Endodermal cell (in vitro differentiated cells): ENCODE data around the gene STK38. TPM values are rescaled to one million over a fixed set of nuclear protein-coding genes. Genes with fewer than 3 reads are reported as not detected.

Experiments
- DNase-seq: peaks from one replicate; pipeline ENCODE4 v3.0.0-alpha.2; 2017
- H3K27ac ChIP-seq: 2 replicates; pipeline ENCODE4 v1.5.1; 2013; ENCODE audit warnings: mild to moderate bottlenecking, low read depth, low read length, moderate library complexity
- H3K27me3 ChIP-seq: 2 replicates; pipeline ENCODE4 v1.6.1; 2013; ENCODE audit warnings: mild to moderate bottlenecking, low read length, moderate library complexity; ENCODE audit not compliant: insufficient read depth, control insufficient read depth, poor library complexity, severe bottlenecking
- H3K36me3 ChIP-seq: 2 replicates; pipeline ENCODE4 v1.7.0; 2013; ENCODE audit warnings: mild to moderate bottlenecking, low read length, moderate library complexity; ENCODE audit not compliant: control insufficient read depth, insufficient read depth
- H3K4me1 ChIP-seq: one replicate; pipeline ENCODE4 v1.7.0; 2013; ENCODE audit warnings: low read length; ENCODE audit not compliant: control insufficient read depth, insufficient read depth
- H3K4me3 ChIP-seq: 2 replicates; pipeline ENCODE4 v1.5.1; 2013; ENCODE audit warnings: mild to moderate bottlenecking, low read length, moderate library complexity
- H3K9ac ChIP-seq: 2 replicates; pipeline ENCODE4 v1.6.1; 2013; ENCODE audit warnings: mild to moderate bottlenecking, low read length, moderate library complexity; ENCODE audit not compliant: poor library complexity, severe bottlenecking; ENCODE audit errors: extremely low read depth
- H3K9me3 ChIP-seq: 2 replicates; pipeline ENCODE4 v1.6.1; 2013; ENCODE audit warnings: mild to moderate bottlenecking, low read length, moderate library complexity; ENCODE audit not compliant: control insufficient read depth
- H3K27ac Mint-ChIP-seq: 2 replicates; pipeline ENCODE4 v1.8.0; 2020; ENCODE audit warnings: mixed read lengths
- H3K27me3 Mint-ChIP-seq: 2 replicates; pipeline ENCODE4 v1.8.0; 2021; ENCODE audit warnings: mild to moderate bottlenecking, mixed read lengths; ENCODE audit not compliant: insufficient read depth
- H3K36me3 Mint-ChIP-seq: 2 replicates; pipeline ENCODE4 v1.8.0; 2020; ENCODE audit warnings: low read depth, mixed read lengths
- H3K4me1 Mint-ChIP-seq: 2 replicates; pipeline ENCODE4 v1.8.0; 2020; ENCODE audit warnings: mixed read lengths
- H3K4me3 Mint-ChIP-seq: 2 replicates; pipeline ENCODE4 v1.8.0; 2020; ENCODE audit warnings: mild to moderate bottlenecking, moderate library complexity, mixed read lengths
- H3K9me3 Mint-ChIP-seq: 2 replicates; pipeline ENCODE4 v1.8.0; 2020; ENCODE audit warnings: mild to moderate bottlenecking, mixed read lengths
- CTCF ChIP-seq: fragments of 200-600 bp; sonication (generic); conservative IDR thresholded peaks from 2 replicates; pipeline ENCODE4 v1.5.0; 2021; ENCODE audit warnings: antibody characterized with exemption, mild to moderate bottlenecking
- WGBS, 2 experiments: methylation state at CpG; one replicate each; pipeline versions ENCODE4 v1.1.5 to v1.1.7; 2013; ENCODE audit warnings: missing lambda C conversion rate in 2 of 2, mixed read lengths in 1 of 2; ENCODE audit not compliant: insufficient coverage in 1 of 2, insufficient read length in 1 of 2; 5-methylcytosine and 5-hydroxymethylcytosine counted together
- total RNA-seq, 2 donors: library from RNA; stranded (reverse); fragmentation: NEBNext Ultra II Directional in 1 of 2; extraction: Animal tissue kit (Norgen Biotek cat#: 25700) in 1 of 2; gene quantifications; 2 replicates in 1 of 2; 3 replicates in 1 of 2; pipeline ENCODE4 v1.2.1, GENCODE V29; 2021

STK38 gene
- total RNA-seq, 2 donors from 2014 or later, result 35.2 to 38.3 TPM

DNA sequence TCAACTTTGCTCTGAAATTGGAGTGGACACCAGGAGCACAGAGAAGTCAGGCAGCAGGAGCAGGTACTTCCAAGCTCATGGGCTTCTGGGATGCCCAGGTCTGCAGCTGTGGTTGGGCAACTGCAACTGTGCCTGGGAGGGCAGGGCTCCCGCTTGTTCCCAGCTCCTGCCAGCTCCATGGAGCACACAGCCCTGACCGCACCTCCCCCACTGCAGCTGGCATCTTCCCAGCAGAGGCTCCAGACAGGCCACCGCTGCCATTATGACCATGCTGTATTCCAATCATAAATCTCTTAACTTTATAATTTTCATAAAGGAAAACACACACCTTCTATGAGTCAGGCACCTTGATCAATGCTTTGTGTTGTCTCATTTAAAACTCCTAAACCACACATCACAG, 36.9 kb downstream of the STK38 start:
- Histone ChIP-seq H3K27me3 (no peaks in the 10 kb centered on the region), H3K4me3 (no peak overlapping the region), H3K27ac (no peak overlapping the region), H3K36me3 (peaks cover 71% of the 10 kb centered on the region), H3K4me1 (no peaks in the 10 kb centered on the region), H3K9ac (no peak overlapping the region), H3K9me3 (peaks cover 30% of the 10 kb centered on the region)
- no peak for TF ChIP-seq CTCF
- peaks cover 3% of the 10 kb centered on the region for H3K4me1 Mint-ChIP-seq
- DNase-seq, result no peak
- H3K27me3 Mint-ChIP-seq, result no peaks in the 10 kb centered on the region
- H3K4me3 Mint-ChIP-seq, result no peak overlapping the region
- WGBS, 2 experiments, result 96 to 97% methylated on average over 3 of the region's 3 CpGs
- H3K27ac Mint-ChIP-seq, result no peak overlapping the region
- H3K36me3 Mint-ChIP-seq, result peaks cover 76% of the 10 kb centered on the region
- peaks cover 23% of the 10 kb centered on the region for H3K9me3 Mint-ChIP-seq

DNA sequence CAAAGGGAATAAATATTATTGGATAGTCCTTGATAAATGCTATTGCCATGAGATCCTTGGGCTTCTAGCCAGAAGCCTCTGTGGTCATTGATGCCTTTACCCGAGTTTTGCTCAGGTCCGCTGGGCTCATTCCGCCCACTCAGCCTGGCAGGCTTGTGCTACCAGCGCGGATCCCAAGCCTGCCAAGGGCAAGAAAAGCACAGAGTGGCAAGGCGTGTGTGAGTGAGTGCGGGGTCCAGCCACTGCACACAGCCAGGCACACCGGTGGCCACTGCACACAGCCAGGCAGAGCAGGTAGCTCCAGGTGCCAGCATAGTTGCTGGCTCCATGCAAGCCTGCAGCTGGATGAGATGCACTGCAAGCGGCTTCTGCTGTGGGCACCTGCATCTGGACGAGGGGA, 38.7 kb downstream of the STK38 start:
- no peak overlapping the region for H3K4me3 Mint-ChIP-seq
- TF ChIP-seq CTCF, result no peak
- H3K36me3 ChIP-seq, result peaks cover 74% of the 10 kb centered on the region
- no peak overlapping the region for H3K4me3 ChIP-seq
- no peaks in the 10 kb centered on the region for H3K4me1 Mint-ChIP-seq
- no peaks in the 10 kb centered on the region for H3K4me1 ChIP-seq
- H3K27me3 Mint-ChIP-seq, result no peaks in the 10 kb centered on the region
- H3K9me3 Mint-ChIP-seq, result peaks cover 23% of the 10 kb centered on the region
- no peak for DNase-seq
- no peak overlapping the region for H3K27ac Mint-ChIP-seq
- H3K27ac ChIP-seq, result no peak overlapping the region
- peaks cover 65% of the 10 kb centered on the region for H3K36me3 Mint-ChIP-seq
- H3K9ac ChIP-seq, result no peak overlapping the region
- no peaks in the 10 kb centered on the region for H3K27me3 ChIP-seq
- peaks cover 30% of the 10 kb centered on the region for H3K9me3 ChIP-seq
- WGBS, 2 experiments, result 96% methylated on average over 7 to 10 of the region's 10 CpGs

DNA sequence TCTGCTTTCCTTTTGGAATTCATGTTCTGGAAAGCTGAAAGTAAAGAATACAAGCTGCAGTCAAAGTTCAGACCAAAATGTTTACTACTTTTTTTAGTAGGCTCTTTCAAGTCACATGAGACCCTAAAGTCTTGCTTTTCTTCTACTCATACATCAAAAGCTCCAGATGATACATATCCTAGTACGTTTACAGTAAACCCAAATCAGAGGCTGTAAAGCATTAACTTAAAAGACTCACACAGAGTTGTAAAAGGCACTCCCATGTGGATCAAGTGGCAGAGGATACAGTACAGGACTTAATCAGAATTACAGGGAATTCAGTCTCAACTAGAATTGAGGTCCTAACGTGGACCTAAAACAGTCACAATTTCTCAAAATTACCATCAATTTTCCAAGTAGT, 40.7 kb downstream of the STK38 start:
- no peak for TF ChIP-seq CTCF
- Mint-ChIP-seq H3K27me3 (no peaks in the 10 kb centered on the region), H3K4me3 (no peak overlapping the region), H3K36me3 (peaks cover 66% of the 10 kb centered on the region), H3K27ac (no peak overlapping the region), H3K4me1 (no peaks in the 10 kb centered on the region), H3K9me3 (peaks cover 21% of the 10 kb centered on the region)
- Histone ChIP-seq H3K4me3 (no peak overlapping the region), H3K36me3 (peaks cover 86% of the 10 kb centered on the region), H3K9me3 (peaks cover 24% of the 10 kb centered on the region), H3K27me3 (no peaks in the 10 kb centered on the region), H3K9ac (no peak overlapping the region), H3K27ac (no peak overlapping the region), H3K4me1 (no peaks in the 10 kb centered on the region)
- WGBS, 2 experiments, result 94% methylated on average over 2 of the region's 2 CpGs; no CpG with 5 or more reads in 1 of the 2 experiments
- no peak for DNase-seq
